Spleen (tissue), 11 donors: Measurements from ENCODE around the gene PDE10A. TPM values are rescaled to one million over a fixed set of nuclear protein-coding genes. Genes with fewer than 3 reads are reported as not detected.
A peak's percentile ranks its signal among the peaks of the same experiment; 100 is the strongest.

Source experiments
- DNase-seq: peaks from one replicate; pipeline ENCODE4 v3.0.0-alpha.2; 2020
- H3K27ac ChIP-seq, 8 donors: fragments of 200-600 bp; sonication (generic) in 7 of 8; 1 replicate in 4 of 8; 2 replicates in 4 of 8; pipeline versions ENCODE4 v1.5.0 to v1.8.0; 2016 to 2021; ENCODE audit warnings: inconsistent platforms in 4 of 8, mild to moderate bottlenecking in 4 of 8, moderate library complexity in 1 of 8
- H3K27me3 ChIP-seq, 7 donors: fragments of 200-600 bp; sonication (generic) in 6 of 7; replicated peaks in 1 of 7; 1 replicate in 4 of 7; 2 replicates in 3 of 7; pipeline versions ENCODE4 v1.5.0 to v1.8.0; 2016 to 2021; ENCODE audit warnings: inconsistent platforms in 3 of 7, mild to moderate bottlenecking in 1 of 7
- H3K36me3 ChIP-seq, 6 donors: fragments of 200-600 bp; sonication (generic) in 5 of 6; 1 replicate in 4 of 6; 2 replicates in 2 of 6; pipeline versions ENCODE4 v1.5.0 to v1.8.0; 2016 to 2021; ENCODE audit warnings: inconsistent platforms in 2 of 6
- H3K4me1 ChIP-seq, 6 donors: fragments of 200-600 bp; sonication (generic) in 5 of 6; 1 replicate in 3 of 6; 2 replicates in 3 of 6; pipeline versions ENCODE4 v1.5.0 to v1.8.0; 2016 to 2021; ENCODE audit warnings: inconsistent platforms in 3 of 6
- H3K4me3 ChIP-seq, 8 donors: fragments of 200-600 bp; sonication (generic) in 7 of 8; 1 replicate in 4 of 8; 2 replicates in 4 of 8; pipeline versions ENCODE4 v1.5.0 to v1.8.0; 2016 to 2021; ENCODE audit warnings: inconsistent platforms in 4 of 8, mild to moderate bottlenecking in 4 of 8, moderate library complexity in 2 of 8
- H3K9me3 ChIP-seq, 8 donors: fragments of 200-600 bp; sonication (generic) in 7 of 8; 1 replicate in 4 of 8; 2 replicates in 4 of 8; pipeline versions ENCODE4 v1.5.0 to v1.8.0; 2016 to 2021; ENCODE audit warnings: inconsistent platforms in 4 of 8
- CTCF ChIP-seq, 11 experiments: fragments of 200-600 bp in 7 of 11; fragments of 450-650 bp in 4 of 11; sonication (generic) in 4 of 11; IDR thresholded peaks in 8 of 11; conservative IDR thresholded peaks in 3 of 11; 1 replicate in 7 of 11; 2 replicates in 4 of 11; pipeline versions ENCODE4 v1.4.0 to v1.8.0; 2016 to 2021; ENCODE audit warnings: antibody characterized with exemption in 11 of 11, inconsistent platforms in 4 of 11, mild to moderate bottlenecking in 1 of 11
- POLR2A ChIP-seq, 3 donors: fragments of 450-650 bp; IDR thresholded peaks; one replicate each; pipeline ENCODE4 v1.5.1; 2017; ENCODE audit warnings: antibody characterized with exemption in 3 of 3, mild to moderate bottlenecking in 1 of 3
- POLR2AphosphoS5 ChIP-seq, 3 donors: sonication (generic); formaldehyde crosslinking; IDR thresholded peaks; one replicate each; pipeline ENCODE4 v1.5.1; 2017; ENCODE audit warnings: antibody characterized with exemption in 3 of 3
- WGBS, 5 donors: extraction: QIAGEN DNeasy Blood & Tissue Kit in 3 of 5; methylation state at CpG; one replicate each; pipeline versions ENCODE4 v1.1.5 to v1.1.7; 2013 to 2018; 5-methylcytosine and 5-hydroxymethylcytosine counted together
- intact Hi-C: fragments of 100-400 bp; cut with DNase I; formaldehyde crosslinking; loops from one replicate; pipeline ENCODE4 v1.15.0; 2023; ENCODE audit warnings: low total_unique reads
- polyA plus RNA-seq, 3 donors: library from polyadenylated mRNA; stranded (reverse); fragments of 200-250 nt; gene quantifications; one replicate each; pipeline ENCODE4 v1.2.1, GENCODE V29; 2013
- total RNA-seq, 7 donors: library from RNA; depleted of rRNA in 3 of 7; stranded (reverse); fragments of >200 nt in 3 of 7; fragmentation: NEBNext Ultra II Directional in 4 of 7; extraction: Animal tissue kit (Norgen Biotek cat#: 25700) in 4 of 7; gene quantifications; one replicate each; pipeline versions ENCODE4 v1.1.0 to v1.2.1, GENCODE V29; 2016 to 2021
- donor health status: healthy with polysubstance abuse.
- donor health status: DM: no; HTN: no; CAD: no; lungs with moderate emphysema.
- donor health status: DM: no; HTN: no; CAD: no.
- donor health status: Bipolar disorder and iron deficiency.
- donor health status: healthy.
- donor health status: DM: no; HTN: no; CAD: no.
- donor health status: DM: yes; HTN: yes; CAD: no.

Gene PDE10A
- total and polyA plus RNA-seq, 10 donors: 1.1 to 28.2 (median 9.6) TPM

GRCh38 chr6:165605182-165605875, 57.7 kb downstream of the PDE10A start:
- WGBS, 5 donors: 73 to 84% (median 76%) methylated on average over 10 of the region's 10 CpGs
- Histone ChIP-seq H3K4me1 (peaks cover 0 to 10% (median 0%) of the 10 kb centered on the region in 6 donors), H3K9me3 (peaks cover 0 to 6% (median 0%) of the 10 kb centered on the region in 8 donors), H3K27ac (peak overlapping the region in 6 of 8 donors; percentile 27 to 68 (median 44)), H3K36me3 (no peaks in the 10 kb centered on the region), H3K4me3 (peak overlapping the region in 2 of 8 donors; percentile 19 to 46), H3K27me3 (no peaks in the 10 kb centered on the region)
- intact Hi-C loops: no loop called here
- TF ChIP-seq POLR2AphosphoS5 (IDR thresholded peaks at IDR 0.05) (peak in 1 of 3 donors; percentile 50), POLR2A (IDR thresholded peaks at IDR 0.05) (no peak), CTCF (IDR thresholded peaks at IDR 0.05 in 8 of 11, conservative IDR thresholded peaks at IDR 0.05 in 3 of 11) (no peak)
- DNase-seq: no peak

GRCh38 chr6:165602291-165602690, 60.8 kb downstream of the PDE10A start:
- Histone ChIP-seq H3K4me1 (peaks cover 0 to 10% (median 0%) of the 10 kb centered on the region in 6 donors), H3K36me3 (no peaks in the 10 kb centered on the region), H3K9me3 (peaks cover 0 to 7% (median 0%) of the 10 kb centered on the region in 8 donors), H3K27ac (no peak overlapping the region), H3K4me3 (no peak overlapping the region), H3K27me3 (no peaks in the 10 kb centered on the region)
- WGBS, 5 donors: 87 to 92% (median 90%) methylated on average over 6 of the region's 6 CpGs
- no peak for TF ChIP-seq POLR2AphosphoS5 (IDR thresholded peaks at IDR 0.05)
- no peak for TF ChIP-seq CTCF (IDR thresholded peaks at IDR 0.05 in 8 of 11, conservative IDR thresholded peaks at IDR 0.05 in 3 of 11)
- TF ChIP-seq POLR2A (IDR thresholded peaks at IDR 0.05): no peak
- intact Hi-C loops: no loop called here
- no peak for DNase-seq

- no peaks in the 10 kb centered on the region for H3K27me3 ChIP-seq
- no peak for DNase-seq
- no peaks in the 10 kb centered on the region for H3K36me3 ChIP-seq
- H3K9me3 ChIP-seq: peaks cover 0 to 7% (median 0%) of the 10 kb centered on the region in 8 donors
- TF ChIP-seq POLR2AphosphoS5 (IDR thresholded peaks at IDR 0.05) (no peak), POLR2A (IDR thresholded peaks at IDR 0.05) (no peak), CTCF (IDR thresholded peaks at IDR 0.05 in 8 of 11, conservative IDR thresholded peaks at IDR 0.05 in 3 of 11) (no peak)
- no peak overlapping the region for H3K27ac ChIP-seq
- no peak overlapping the region for H3K4me3 ChIP-seq
- intact Hi-C loops: no loop called here
- H3K4me1 ChIP-seq: peaks cover 0 to 10% (median 0%) of the 10 kb centered on the region in 6 donors
- WGBS, 5 donors: 62 to 79% (median 65%) methylated on average over 4 of the region's 4 CpGs
Observed at GRCh38 chr6:165600606-165601005, 62.4 kb downstream of the PDE10A start.

- H3K4me3 ChIP-seq: no peak overlapping the region
- no peaks in the 10 kb centered on the region for H3K36me3 ChIP-seq
- no peak for DNase-seq
- H3K9me3 ChIP-seq: peaks cover 0 to 7% (median 0%) of the 10 kb centered on the region in 8 donors
- WGBS, 5 donors: 85 to 89% (median 87%) methylated on average over 21 of the region's 21 CpGs
- TF ChIP-seq POLR2A (IDR thresholded peaks at IDR 0.05) (no peak), CTCF (IDR thresholded peaks at IDR 0.05 in 8 of 11, conservative IDR thresholded peaks at IDR 0.05 in 3 of 11) (no peak), POLR2AphosphoS5 (IDR thresholded peaks at IDR 0.05) (no peak)
- H3K27me3 ChIP-seq: no peaks in the 10 kb centered on the region
- peaks cover 0 to 10% (median 0%) of the 10 kb centered on the region in 6 donors for H3K4me1 ChIP-seq
- intact Hi-C loops: no loop called here
- no peak overlapping the region for H3K27ac ChIP-seq
Observed at GRCh38 chr6:165599596-165600487, 63.2 kb downstream of the PDE10A start.
